H9 (cell line): ENCODE measurements around the gene ARID3A. TPM values are rescaled to one million over a fixed set of nuclear protein-coding genes. Genes with fewer than 3 reads are reported as not detected.

Experiments
- DNase-seq: peaks from one replicate; pipeline ENCODE4 v3.0.0-alpha.2; 2017
- H2AFZ ChIP-seq: one replicate; pipeline ENCODE4 v1.6.1; 2013; ENCODE audit warnings: mild to moderate bottlenecking, low read length, control low read depth, moderate library complexity
- H2AK5ac ChIP-seq: 2 replicates; pipeline ENCODE4 v1.6.1; 2013; ENCODE audit warnings: low read length, control low read depth, mixed read lengths; ENCODE audit not compliant: insufficient read length
- H2BK120ac ChIP-seq: one replicate; pipeline ENCODE4 v1.6.1; 2013; ENCODE audit warnings: low read depth, mild to moderate bottlenecking, low read length, control low read depth, inconsistent platforms; ENCODE audit not compliant: poor library complexity, severe bottlenecking
- H2BK12ac ChIP-seq: 2 replicates; pipeline ENCODE4 v1.6.1; 2013; ENCODE audit warnings: low read length, control low read depth, mixed read lengths, low read depth; ENCODE audit not compliant: insufficient read length
- H2BK15ac ChIP-seq: 2 replicates; pipeline ENCODE4 v1.6.1; 2013; ENCODE audit warnings: low read depth, low read length, control low read depth
- H2BK20ac ChIP-seq: one replicate; pipeline ENCODE4 v1.6.1; 2013; ENCODE audit warnings: low read depth, mild to moderate bottlenecking, low read length, control low read depth, inconsistent platforms; ENCODE audit not compliant: poor library complexity, severe bottlenecking
- H2BK5ac ChIP-seq: 2 replicates; pipeline ENCODE4 v1.6.1; 2013; ENCODE audit warnings: low read length, control low read depth, mixed read lengths; ENCODE audit not compliant: insufficient read length
- H3K14ac ChIP-seq: 2 replicates; pipeline ENCODE4 v1.6.1; 2013; ENCODE audit warnings: low read length, control low read depth; ENCODE audit not compliant: insufficient read depth
- H3K18ac ChIP-seq: 2 replicates; pipeline ENCODE4 v1.6.1; 2013; ENCODE audit warnings: low read depth, mild to moderate bottlenecking, mixed read lengths, low read length, control low read depth; ENCODE audit not compliant: insufficient read length
- H3K23ac ChIP-seq: 2 replicates; pipeline ENCODE4 v1.6.1; 2013; ENCODE audit warnings: low read length, control low read depth, mixed read lengths, low read depth; ENCODE audit not compliant: insufficient read length
- H3K23me2 ChIP-seq: 2 replicates; pipeline ENCODE4 v1.6.1; 2013; ENCODE audit warnings: low read depth, mild to moderate bottlenecking, mixed read lengths, low read length, control low read depth; ENCODE audit not compliant: insufficient read length, poor library complexity, severe bottlenecking
- H3K27ac ChIP-seq: 2 replicates; pipeline ENCODE4 v1.5.1; 2013; ENCODE audit warnings: low read length, control low read depth, mixed read lengths, low read depth; ENCODE audit not compliant: insufficient read length
- H3K27me3 ChIP-seq: 2 replicates; pipeline ENCODE4 v1.6.1; 2013; ENCODE audit warnings: low read length, control low read depth, inconsistent platforms; ENCODE audit not compliant: insufficient read depth
- H3K4ac ChIP-seq: 2 replicates; pipeline ENCODE4 v1.6.1; 2013; ENCODE audit warnings: low read depth, mild to moderate bottlenecking, control low read depth, inconsistent platforms, low read length, moderate library complexity
- H3K4me1 ChIP-seq: 2 replicates; pipeline ENCODE4 v1.6.1; 2013; ENCODE audit warnings: low read length, control low read depth, inconsistent platforms; ENCODE audit not compliant: insufficient read depth
- H3K4me2 ChIP-seq: 2 replicates; pipeline ENCODE4 v1.6.1; 2013; ENCODE audit warnings: low read length, control low read depth, mixed read lengths; ENCODE audit not compliant: insufficient read length, insufficient read depth
- H3K56ac ChIP-seq: 2 replicates; pipeline ENCODE4 v1.6.1; 2013; ENCODE audit warnings: low read depth, mild to moderate bottlenecking, mixed read lengths, low read length, control low read depth; ENCODE audit not compliant: insufficient read length
- H3K79me1 ChIP-seq: 2 replicates; pipeline ENCODE4 v1.6.1; 2013; ENCODE audit warnings: low read depth, mild to moderate bottlenecking, moderate library complexity, low read length, control low read depth, inconsistent platforms; ENCODE audit not compliant: insufficient read depth, poor library complexity, severe bottlenecking
- H3K79me2 ChIP-seq: 2 replicates; pipeline ENCODE4 v1.6.1; 2013; ENCODE audit warnings: low read length, control low read depth, inconsistent platforms; ENCODE audit not compliant: insufficient read depth
- H3K9ac ChIP-seq: 2 replicates; pipeline ENCODE4 v1.6.1; 2013; ENCODE audit warnings: low read length, control low read depth, mixed read lengths; ENCODE audit not compliant: insufficient read length; ENCODE audit errors: extremely low read depth
- H3K9me3 ChIP-seq: one replicate; pipeline ENCODE4 v1.6.1; 2013; ENCODE audit warnings: low read depth, low read length, inconsistent platforms; ENCODE audit not compliant: control insufficient read depth
- H3T11ph ChIP-seq: one replicate; pipeline ENCODE4 v1.6.1; 2013; ENCODE audit warnings: mild to moderate bottlenecking, low read length, control low read depth, inconsistent platforms
- H4K20me1 ChIP-seq: one replicate; pipeline ENCODE4 v1.6.1; 2013; ENCODE audit not compliant: control insufficient read depth, insufficient read length, insufficient read depth
- H4K5ac ChIP-seq: 2 replicates; pipeline ENCODE4 v1.6.1; 2013; ENCODE audit warnings: low read depth, mild to moderate bottlenecking, mixed read lengths, low read length, control low read depth; ENCODE audit not compliant: insufficient read length
- H4K8ac ChIP-seq: replicated peaks from 2 replicates; pipeline ENCODE4 v1.6.1; 2013; ENCODE audit warnings: low read length, control low read depth, mixed read lengths, low read depth; ENCODE audit not compliant: insufficient read length
- H4K91ac ChIP-seq: 2 replicates; pipeline ENCODE4 v1.6.1; 2013; ENCODE audit warnings: low read depth, mild to moderate bottlenecking, moderate library complexity, mixed read lengths, low read length, control low read depth; ENCODE audit not compliant: insufficient read length
- H3K27ac Mint-ChIP-seq, 3 experiments: 2 replicates in 2 of 3; 3 replicates in 1 of 3; pipeline ENCODE4 v1.8.0; 2020 to 2021; ENCODE audit warnings: mixed read lengths in 3 of 3, mild to moderate bottlenecking in 1 of 3, moderate library complexity in 1 of 3
- H3K27me3 Mint-ChIP-seq: 2 replicates; pipeline ENCODE4 v1.8.0; 2021; ENCODE audit warnings: low read depth, mild to moderate bottlenecking, moderate library complexity, mixed read lengths
- H3K36me3 Mint-ChIP-seq, 3 experiments: 2 replicates in 2 of 3; 3 replicates in 1 of 3; pipeline ENCODE4 v1.8.0; 2020 to 2021; ENCODE audit warnings: low read depth in 3 of 3, mixed read lengths in 3 of 3; ENCODE audit not compliant: insufficient read depth in 1 of 3
- H3K4me1 Mint-ChIP-seq, 2 experiments: 2 replicates each; pipeline ENCODE4 v1.8.0; 2020; ENCODE audit warnings: mixed read lengths in 2 of 2
- H3K4me3 Mint-ChIP-seq, 2 experiments: 2 replicates in 1 of 2; 3 replicates in 1 of 2; pipeline ENCODE4 v1.8.0; 2020 to 2021; ENCODE audit warnings: mild to moderate bottlenecking in 2 of 2, mixed read lengths in 2 of 2, moderate library complexity in 1 of 2
- H3K9me3 Mint-ChIP-seq, 2 experiments: 2 replicates in 1 of 2; 3 replicates in 1 of 2; pipeline ENCODE4 v1.8.0; 2020; ENCODE audit warnings: mild to moderate bottlenecking in 2 of 2, mixed read lengths in 2 of 2, moderate library complexity in 1 of 2
- WGBS: extraction: QIAGEN DNeasy Blood & Tissue Kit; methylation state at CpG from one replicate; pipeline ENCODE4 v1.1.7; 2013; ENCODE audit warnings: missing lambda C conversion rate, low lambda C conversion rate, mixed read lengths; ENCODE audit not compliant: insufficient read length; ENCODE audit errors: extremely low coverage; 5-methylcytosine and 5-hydroxymethylcytosine counted together
- total RNA-seq: library from RNA; stranded (reverse); gene quantifications from 2 replicates; pipeline ENCODE4 v1.2.1, GENCODE V29; 2021
- TF ChIP-seq, protein P1 (sequence below): fragments of 200-600 bp; sonication (generic); conservative IDR thresholded peaks from 3 replicates; pipeline ENCODE4 v1.8.0; 2021; ENCODE audit warnings: antibody characterized with exemption, mild to moderate bottlenecking

The ARID3A gene
- total RNA-seq, 1 experiment from 2014 or later, result 98.3 TPM

DNA sequence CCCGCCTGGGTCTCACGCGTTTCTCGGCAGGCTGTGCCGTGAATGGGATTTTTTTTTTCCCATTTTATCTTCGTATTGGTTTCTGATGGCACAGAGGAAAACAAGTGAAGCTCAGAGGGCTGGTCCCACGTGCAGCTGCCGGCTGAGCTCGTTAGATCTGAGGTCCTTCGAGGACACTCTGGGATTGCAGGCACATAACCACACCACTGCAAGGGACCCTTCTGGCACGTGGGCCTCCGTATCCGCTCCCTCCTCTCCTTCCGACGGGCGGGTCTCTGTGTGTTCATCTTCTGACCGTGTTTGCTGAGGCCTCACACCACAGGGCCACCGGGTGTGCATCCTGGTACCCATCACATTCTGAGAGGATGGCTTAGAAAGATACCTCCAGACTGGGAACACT lies 49.7 kb upstream of the ARID3A start:
- Mint-ChIP-seq H3K27ac (no peak overlapping the region; a peak in 1 of 7 replicates), H3K27me3 (no peaks in the 10 kb centered on the region; the same call in 1 of the 2 replicates), H3K4me3 (no peak overlapping the region), H3K36me3 (peaks cover 22 to 47% (median 31%) of the 10 kb centered on the region in 3 experiments), H3K9me3 (peaks cover 6 to 7% of the 10 kb centered on the region in 2 experiments), H3K4me1 (peaks cover 0 to 5% of the 10 kb centered on the region in 2 experiments; a peak in 1 of 4 replicates)
- no peak overlapping the region for H2BK15ac ChIP-seq
- H2BK20ac ChIP-seq, result no peak overlapping the region
- no peak overlapping the region for H3K4me2 ChIP-seq
- no peaks in the 10 kb centered on the region for H3K79me1 ChIP-seq
- no peak overlapping the region for H2AFZ ChIP-seq
- H3K79me2 ChIP-seq, result no peaks in the 10 kb centered on the region
- DNase-seq, result no peak
- H4K91ac ChIP-seq, result no peak overlapping the region
- no peaks in the 10 kb centered on the region for H3K9me3 ChIP-seq
- H3K4me1 ChIP-seq, result no peaks in the 10 kb centered on the region
- no peak overlapping the region for H2BK120ac ChIP-seq
- H3K23ac ChIP-seq, result no peak overlapping the region
- no peak overlapping the region for H2BK12ac ChIP-seq
- H2AK5ac ChIP-seq, result no peak overlapping the region
- WGBS, result no CpG with 5 or more reads among the region's 18 CpGs
- no peak overlapping the region for H3T11ph ChIP-seq
- no peak overlapping the region for H3K56ac ChIP-seq
- no peaks in the 10 kb centered on the region for H3K27me3 ChIP-seq
- H2BK5ac ChIP-seq, result no peak overlapping the region
- H4K5ac ChIP-seq, result no peak overlapping the region
- no peaks in the 10 kb centered on the region for H4K20me1 ChIP-seq
- H4K8ac ChIP-seq, result no peak overlapping the region
- no peak overlapping the region for H3K18ac ChIP-seq
- H3K9ac ChIP-seq, result no peak overlapping the region
- peaks cover 3% of the 10 kb centered on the region for H3K23me2 ChIP-seq
- TF ChIP-seq, protein P1, sequence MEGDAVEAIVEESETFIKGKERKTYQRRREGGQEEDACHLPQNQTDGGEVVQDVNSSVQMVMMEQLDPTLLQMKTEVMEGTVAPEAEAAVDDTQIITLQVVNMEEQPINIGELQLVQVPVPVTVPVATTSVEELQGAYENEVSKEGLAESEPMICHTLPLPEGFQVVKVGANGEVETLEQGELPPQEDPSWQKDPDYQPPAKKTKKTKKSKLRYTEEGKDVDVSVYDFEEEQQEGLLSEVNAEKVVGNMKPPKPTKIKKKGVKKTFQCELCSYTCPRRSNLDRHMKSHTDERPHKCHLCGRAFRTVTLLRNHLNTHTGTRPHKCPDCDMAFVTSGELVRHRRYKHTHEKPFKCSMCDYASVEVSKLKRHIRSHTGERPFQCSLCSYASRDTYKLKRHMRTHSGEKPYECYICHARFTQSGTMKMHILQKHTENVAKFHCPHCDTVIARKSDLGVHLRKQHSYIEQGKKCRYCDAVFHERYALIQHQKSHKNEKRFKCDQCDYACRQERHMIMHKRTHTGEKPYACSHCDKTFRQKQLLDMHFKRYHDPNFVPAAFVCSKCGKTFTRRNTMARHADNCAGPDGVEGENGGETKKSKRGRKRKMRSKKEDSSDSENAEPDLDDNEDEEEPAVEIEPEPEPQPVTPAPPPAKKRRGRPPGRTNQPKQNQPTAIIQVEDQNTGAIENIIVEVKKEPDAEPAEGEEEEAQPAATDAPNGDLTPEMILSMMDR, result no peak
- H3K27ac ChIP-seq, result no peak overlapping the region
- no peak overlapping the region for H3K4ac ChIP-seq
- H3K14ac ChIP-seq, result no peak overlapping the region
